ENCODE measurements around the gene GBF1.

The GBF1 gene

DNA sequence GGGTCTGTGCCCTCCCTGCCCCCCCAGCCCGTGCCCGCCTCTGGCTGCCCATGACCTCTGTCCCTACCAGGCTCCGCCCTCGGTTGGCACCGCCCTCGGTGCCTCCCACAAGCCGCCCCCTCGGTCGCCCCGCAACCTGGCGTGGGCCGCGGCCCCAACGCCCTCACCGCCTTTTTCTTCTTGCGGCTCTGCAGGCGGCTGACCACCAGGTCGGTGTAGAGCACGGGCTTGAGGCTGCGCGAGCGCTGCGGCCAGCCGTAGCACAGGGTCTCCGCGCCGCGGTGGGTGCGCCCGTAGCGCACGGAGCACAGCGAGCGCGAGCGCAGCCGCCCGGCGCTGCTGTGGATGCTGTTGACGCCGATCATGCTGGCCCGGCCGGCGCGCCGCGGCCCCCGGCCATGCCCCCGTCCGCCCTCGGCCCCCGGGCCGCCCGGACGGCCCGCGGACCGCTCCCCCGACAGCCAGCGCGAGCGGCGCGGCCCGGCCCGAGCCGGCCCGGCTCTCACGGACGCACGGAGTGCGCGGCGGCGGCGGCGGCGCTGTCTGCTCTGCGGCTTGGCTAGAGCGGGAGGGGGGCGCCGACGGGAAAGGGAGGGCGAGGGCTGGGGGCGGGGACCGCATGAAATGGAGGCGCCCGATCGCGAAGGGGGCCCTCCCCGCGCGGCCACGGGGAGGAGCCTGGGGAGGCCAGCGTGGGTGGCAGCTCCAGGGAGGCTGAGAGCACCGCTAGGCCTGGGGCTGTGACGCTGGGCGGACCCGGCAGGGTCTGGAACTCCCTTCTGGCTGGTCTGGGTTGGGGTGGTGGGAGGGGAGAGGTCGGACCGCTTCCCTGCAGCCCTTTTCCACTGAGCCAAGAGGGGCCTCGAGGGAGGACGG lies 163.6 kb downstream of the GBF1 start:
- peak; percentile 68 for DNase-seq (ENCODE audit: low spot score)

DNA sequence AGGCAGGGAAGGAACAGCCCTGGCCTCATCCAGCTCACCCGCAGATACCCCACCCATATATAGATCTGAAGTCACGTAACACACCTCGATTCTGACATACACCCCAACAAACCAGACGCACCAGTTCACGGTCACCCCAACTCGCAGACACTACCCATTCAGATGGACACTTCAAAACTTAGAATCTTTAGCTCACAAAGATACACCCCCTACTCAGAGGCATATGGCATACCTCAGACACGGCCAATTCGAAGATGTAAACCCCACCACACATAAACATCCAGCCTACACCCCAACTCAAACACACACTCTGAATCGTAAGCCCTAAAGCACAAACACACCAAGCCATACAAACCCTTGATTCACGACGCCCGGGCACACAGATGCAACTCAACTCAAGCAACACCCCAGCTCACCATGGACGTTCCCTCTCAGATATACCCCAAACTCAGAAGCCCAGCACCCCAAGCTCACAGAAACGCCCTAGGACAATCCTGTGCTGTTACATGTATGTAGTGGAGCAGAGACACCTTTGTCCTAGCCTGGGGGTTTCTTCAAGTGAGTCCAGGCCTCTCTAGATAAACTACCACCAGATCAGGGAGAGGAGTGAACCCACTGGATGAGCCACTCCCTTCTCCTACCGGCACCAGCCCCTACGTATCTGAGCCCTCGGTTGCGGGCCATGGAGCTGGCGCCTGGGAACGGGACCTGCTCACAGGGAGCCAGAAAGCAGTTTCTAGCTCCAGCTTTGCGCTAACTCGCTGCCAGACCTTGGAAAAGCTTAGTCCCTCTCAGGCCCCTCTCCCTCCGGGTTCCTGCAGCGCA lies 164.5 kb downstream of the GBF1 start:
- DNase-seq (ENCODE audit: low spot score): no peak

DNA sequence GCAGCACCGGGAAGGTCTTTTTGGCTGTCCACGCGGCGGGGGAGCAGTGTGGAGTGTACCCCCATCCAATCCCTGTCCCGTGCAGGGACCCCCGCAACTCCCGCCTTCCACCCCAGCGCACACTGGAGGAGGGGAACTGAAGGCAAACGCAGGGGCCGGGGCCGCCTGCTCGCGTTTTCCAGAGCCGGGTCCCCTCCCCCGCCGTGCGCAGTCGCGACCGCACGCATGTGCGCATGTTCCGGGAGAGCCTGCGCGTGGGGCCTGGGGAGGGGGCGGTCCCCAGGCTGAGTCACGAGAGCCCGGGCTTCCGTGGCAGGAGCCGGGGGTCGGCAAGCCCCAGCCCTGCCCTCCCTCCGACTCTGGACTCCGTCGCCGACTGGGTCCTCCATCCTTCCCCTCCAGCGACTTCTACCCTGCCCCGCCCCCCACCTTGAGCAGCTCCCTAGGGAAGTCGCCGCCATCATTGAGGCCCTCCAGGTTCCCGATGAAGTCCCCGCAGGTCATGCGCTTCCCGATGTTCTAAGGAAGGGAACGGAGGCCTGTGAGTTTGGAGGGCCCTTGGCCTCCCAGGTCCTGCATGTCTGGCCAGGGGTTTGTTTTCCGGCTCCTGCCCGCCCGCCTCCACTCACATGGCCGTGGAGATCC lies 165.2 kb downstream of the GBF1 start:
- no peak for DNase-seq (ENCODE audit: low spot score)

DNA sequence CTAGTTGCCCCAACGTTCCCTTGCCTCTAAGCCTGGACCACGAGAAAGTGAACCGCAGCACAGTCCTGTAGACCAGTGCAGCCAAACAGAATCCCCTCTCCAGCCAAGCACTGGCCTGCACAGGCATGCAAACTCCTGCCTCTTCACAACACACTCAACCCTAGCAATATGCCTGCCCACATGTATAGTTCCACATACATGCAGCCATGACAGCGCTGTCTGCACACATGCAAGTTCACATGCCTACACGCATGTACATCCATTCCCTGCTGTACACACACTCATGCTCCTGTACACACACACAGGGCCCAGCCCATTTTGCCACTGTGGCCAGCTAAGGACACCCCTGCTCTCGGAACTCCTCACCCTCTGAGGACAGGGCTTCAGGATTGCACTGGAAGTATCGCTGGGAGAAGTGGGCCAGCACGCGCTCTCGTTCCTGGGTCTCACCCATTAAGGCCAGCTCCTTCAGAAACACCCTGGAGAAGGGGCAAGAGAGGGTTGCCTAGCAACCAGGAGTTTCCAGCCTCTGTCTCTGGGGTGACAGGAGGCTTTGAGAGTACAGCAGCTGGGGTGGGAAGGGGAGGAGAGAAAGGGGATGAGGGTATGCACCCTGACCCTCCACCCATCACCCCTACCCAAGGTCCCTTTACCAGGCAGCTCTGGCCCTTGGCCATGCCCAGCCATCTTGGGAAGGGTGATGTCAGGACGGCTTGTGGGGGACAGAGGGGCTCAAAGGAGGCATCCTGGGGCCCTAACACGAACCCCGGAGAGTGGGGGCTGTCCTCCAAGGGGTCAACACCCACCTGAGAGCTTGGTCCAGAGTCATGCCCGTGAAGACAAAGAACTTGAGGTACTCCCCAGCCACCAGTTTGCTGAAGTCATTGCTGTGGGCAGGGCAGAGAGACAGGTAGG lies 166.3 kb downstream of the GBF1 start:
- no peak for DNase-seq (ENCODE audit: low spot score)

DNA sequence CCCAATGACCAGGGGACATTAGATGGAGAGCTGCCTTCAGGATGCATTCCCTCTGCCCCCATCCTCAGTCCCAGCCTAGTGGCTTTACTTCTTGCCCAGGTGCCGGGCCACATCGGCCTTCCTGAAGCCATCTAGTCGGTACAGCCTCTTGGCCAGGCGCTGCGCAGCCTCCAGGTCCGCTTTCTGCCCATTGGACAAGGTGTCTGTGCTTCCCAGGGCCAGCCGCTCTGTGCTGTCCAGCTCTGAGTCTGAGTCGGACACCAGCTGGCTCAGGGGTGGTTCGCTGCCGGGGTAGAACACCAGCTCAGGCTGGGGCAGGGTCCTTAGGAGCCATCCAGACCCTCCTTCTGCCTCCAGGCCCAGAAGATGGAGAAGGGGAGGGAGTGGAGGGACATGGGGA lies 167.0 kb downstream of the GBF1 start:
- no peak for DNase-seq (ENCODE audit: low spot score)

DNA sequence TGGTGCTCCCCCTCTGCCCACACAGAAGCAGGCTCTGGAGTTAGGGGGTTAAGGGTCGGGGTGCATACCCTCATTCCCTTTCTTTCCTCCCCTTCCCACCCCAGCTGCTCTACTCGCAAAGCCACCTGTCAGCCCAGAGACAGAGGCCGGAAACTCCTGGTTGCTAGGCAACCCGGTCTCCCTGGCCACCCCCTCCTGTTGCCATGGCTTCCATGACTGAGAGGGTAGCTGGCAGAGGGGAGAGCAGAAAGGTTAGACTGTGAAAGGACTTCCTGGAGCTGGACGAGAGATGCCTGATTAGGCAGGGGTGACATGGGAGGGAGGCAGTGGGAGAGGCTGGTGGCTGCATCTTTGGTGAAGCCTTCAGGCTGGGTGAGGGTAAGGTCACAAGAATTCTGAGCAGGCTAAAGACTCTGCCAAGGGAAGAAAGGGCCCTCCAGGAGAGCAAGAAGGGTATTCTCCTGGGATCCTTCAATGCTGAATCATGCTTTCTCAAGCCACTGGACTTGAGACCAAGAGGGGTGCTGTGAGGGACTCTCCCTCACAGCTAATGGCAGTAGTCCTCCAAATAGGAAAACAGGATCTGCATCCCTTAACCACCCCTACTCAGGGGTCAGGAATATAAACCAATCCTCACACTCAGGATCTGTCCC lies 167.8 kb downstream of the GBF1 start:
- no peak for DNase-seq (ENCODE audit: low spot score)

DNA sequence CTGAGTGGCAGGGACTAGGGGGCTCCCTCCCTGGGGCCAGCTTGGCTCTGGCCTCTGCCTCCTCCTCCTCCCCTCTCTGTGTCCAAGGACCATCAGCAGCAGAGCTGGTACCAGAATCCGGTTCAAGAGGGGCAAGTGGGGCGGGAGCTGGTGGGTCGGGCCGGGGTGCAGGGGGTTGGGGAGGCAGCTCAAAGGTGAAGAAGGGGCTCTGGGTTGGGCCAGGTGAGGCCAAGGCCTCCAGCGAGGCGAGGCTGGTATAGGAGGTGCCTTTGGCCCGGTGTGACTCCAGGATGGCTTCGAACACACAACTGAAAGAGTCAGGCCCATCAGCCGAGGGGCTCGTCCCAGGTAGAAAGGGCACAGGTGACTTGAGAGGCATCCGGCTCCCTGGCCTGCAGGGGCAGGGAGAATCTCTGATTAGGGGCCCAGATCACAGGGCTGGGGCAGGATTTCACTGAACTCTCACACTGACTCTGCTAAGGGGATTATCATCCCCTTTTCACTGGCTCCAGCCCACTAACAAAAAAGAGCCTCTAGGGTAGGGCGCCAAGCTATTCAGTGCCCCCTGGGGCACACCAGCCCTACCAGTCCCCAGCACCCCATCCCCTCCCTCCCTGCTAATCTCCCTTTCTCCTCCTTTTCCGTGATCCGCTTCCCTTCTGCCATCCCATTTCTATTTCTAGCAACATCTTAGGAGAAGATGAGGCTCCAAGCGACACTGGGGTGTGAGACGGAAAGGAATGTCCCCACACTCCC lies 168.7 kb downstream of the GBF1 start:
- DNase-seq (ENCODE audit: low spot score): peak; percentile 75

DNA sequence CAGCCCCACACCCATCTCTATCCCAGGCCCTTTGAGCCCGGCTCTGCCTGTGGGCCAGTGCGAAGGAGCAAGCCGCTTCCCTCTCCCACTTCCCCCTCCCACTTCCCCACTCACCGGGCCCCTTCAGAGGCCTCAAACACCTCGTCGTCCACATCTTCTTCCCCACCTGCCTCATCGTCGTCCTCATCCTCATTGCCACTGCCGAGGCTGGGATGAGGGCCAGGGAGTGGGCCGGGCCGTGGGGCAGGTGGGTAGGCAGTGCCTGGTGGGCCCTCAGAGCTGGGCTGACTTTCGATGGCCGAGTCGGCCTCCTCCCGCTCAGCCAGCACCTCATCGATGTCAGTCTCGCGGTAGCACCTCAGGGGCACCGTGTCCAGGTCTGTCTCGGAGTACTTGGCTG lies 169.4 kb downstream of the GBF1 start:
- no peak for DNase-seq (ENCODE audit: low spot score)

DNA sequence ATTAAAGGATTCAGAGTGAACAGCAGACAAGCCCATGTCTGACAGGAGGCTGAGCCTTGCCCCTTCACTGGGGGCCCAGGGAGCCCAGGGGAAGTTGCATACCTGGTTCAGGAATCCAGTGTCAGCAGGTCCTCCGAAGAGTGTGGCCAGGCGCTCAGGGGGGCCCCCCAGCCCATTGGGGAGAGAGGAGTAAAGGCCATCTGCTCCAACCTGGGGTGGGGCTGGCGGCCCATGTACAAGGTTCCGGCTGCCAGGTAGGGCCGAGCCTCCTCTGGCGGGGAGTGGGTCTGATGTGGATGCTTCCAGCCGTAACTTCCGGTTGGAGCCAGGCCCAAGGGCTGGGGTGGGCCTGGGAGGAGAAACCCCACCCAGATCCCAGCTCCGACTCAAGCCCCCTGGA lies 171.0 kb downstream of the GBF1 start:
- no peak for DNase-seq (ENCODE audit: low spot score)

DNA sequence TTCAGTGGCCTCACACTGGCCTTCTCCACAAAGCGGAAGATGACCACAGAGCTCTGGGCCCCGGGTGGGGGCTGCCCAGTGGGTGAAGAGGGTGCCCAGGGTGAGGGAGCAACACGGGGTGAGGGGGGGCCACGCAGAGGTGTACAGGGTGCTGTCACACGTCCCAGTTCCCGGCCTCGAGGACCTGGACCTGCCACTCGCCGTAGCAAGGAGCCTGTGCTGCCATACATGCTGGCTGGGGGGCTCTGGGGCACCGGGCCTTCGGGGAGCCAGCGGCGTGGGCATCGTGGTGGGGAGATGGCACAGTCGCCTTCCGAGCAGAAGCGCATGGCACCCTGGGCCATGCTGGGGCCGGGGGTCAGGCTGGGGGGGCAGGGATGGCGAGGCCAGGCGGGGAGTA lies 171.4 kb downstream of the GBF1 start:
- DNase-seq (ENCODE audit: low spot score): no peak

DNA sequence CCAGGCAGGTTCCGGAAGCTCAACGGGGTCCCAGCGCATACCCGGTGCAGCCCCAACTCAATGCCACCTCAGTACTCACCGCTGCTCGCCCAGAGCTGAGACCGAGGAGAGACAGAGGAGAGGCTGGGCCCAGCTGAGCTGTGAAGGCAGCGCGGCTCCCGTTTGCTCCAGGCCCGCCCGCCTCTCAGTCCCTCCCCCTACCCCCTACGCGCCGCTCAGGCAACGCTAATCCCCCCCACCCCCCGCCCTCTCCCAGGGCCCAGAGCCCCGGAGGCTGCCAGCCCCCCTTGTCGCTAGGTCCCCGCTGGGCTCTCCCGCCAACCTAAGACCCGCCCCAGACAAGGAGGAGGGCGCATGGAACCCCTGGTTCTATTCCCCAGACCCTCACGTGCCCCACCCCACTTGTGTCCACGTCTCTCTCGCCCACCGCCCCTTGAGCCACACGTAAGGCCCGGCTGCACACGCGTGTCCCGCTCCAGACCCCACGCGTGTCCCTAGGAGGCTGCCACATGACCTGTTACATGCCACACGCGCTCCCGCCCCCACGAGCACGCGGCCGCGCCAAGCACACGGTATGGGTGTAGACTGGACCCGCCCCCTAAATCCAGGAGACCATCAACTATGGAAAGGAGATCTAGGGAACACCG lies 173.4 kb downstream of the GBF1 start, which contains the start of gene PSD:
TSS of gene PSD (minus strand) at position 164 of the 647 bp plus-strand sequence. CDS start 1,747 bp downstream, outside the sequence.
- DNase-seq (ENCODE audit: low spot score): peak; percentile 87

DNA sequence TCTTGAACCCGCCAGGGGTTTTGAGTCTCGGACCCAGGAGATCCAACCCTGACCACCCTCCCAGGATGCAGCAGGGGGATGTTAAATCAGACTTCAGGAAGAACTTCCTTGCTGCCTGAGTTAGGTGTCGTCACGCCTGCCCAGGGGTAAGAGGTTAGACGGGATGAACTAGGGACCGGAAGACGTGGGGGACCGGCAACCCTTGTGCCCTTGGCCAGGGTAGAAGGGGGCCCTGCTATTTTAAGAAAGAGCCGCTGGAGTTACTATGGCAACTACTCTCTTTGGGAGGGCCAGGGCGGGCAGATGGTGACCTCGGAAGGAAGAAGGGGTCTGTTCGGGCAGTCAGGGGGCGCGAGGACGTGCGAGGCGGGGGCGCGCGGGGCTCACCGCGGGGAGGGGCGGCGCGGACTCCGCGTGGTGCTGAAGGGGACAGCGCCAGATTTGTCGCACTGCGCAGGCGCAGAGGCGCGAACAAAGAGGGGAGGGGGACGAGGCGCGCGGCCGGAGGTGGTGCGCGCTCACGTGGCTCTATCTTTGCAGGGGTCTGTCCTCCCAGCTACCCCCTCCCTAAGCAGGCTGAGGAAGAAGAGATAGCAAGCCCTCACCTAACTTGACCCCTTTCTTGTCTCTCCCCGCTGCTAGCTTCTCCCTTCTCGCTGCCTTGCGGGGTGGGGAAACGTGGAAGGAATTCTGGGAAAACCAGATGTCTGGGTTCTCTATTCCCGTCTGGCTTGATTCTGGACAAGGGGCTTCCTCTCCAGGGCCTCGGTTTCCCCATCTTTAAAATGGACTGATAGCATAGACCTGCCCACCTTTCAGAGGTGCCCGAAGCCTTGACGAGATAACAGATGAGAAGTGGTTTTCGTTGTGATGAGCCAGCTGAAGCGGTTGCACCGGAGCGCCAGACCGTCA lies 174.2 kb downstream of the GBF1 start:
- DNase-seq (ENCODE audit: low spot score): peak; percentile 75

DNA sequence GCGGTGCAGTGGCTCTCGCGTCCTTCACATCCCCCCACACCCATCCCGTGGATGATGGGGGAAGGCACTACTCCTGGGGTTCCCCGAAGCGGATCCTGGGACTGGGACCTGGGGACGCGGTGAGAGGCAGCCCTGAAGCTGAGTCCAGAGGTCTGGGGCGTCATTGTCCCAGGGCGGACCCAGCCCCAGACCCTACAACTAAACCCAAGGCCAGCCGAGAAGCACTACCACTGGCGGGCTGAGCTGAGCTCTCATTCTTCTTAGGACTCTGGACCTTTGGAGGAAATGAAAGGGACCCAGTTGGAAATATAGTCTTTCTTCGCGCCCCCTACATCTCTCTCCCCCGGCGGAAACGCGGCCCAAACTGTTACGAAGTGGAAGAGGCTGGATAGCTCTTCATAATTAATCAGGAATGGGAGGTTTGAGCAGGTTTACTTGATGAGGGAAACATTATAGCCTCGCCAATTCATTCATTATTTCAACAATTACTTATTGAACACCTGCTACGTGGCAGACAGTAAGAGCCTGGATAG lies 174.9 kb downstream of the GBF1 start:
- DNase-seq (ENCODE audit: low spot score): no peak

DNA sequence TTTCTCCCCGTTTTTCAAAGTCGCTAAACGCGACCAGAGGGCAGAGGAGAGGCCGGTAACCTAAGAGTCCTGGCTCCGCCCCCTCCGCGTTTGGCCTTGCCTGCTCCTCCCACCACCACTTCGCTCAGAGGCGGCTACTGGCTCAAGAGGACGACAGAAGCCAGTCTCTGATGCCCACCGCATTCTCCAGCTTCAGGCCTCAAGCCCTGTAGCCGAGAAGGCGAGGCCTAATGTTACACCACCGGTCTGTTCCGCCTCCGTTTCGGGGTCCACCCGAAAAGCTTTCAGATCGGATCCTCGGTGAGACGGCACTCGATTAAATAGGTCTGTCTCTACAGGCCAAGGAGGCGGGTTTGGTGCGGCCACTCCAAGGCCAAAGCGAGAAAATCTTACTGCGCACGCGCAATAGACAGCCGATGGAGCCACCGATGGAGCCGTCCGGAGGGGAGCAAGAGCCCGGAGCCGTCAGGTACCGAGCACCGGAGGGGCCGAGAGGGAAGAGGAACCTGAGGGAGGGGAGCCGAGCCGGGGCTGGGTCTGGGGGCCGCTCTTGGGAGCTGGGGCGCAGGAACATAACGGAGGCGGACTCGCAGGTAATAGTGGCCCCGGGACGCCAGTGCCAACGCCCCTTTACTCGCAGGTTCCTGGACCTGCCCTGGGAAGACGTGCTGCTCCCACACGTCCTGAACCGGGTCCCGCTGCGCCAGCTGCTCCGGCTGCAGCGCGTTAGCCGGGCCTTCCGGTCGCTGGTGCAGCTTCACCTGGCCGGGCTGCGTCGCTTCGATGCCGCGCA lies 175.6 kb downstream of the GBF1 start, which contains the start of gene FBXL15:
TSS of gene FBXL15 (plus strand) at position 123 of the 793 bp plus-strand sequence. CDS start at position 417, 294 bp downstream.
- peak; percentile 78 for DNase-seq (ENCODE audit: low spot score)

DNA sequence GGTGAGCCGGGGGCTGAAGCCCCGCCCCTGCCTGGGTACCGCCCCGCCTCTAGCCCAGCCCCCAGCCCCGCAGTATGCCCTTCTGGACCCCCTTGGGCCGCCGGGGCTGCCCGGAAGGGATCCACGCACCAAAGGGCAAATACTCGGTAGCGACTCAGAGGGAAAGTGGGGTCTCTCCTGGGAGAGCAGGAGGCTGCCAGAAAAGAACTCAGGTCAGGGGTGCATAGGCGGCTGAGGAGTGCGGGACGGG lies 176.1 kb downstream of the GBF1 start:
- DNase-seq (ENCODE audit: low spot score): no peak

DNA sequence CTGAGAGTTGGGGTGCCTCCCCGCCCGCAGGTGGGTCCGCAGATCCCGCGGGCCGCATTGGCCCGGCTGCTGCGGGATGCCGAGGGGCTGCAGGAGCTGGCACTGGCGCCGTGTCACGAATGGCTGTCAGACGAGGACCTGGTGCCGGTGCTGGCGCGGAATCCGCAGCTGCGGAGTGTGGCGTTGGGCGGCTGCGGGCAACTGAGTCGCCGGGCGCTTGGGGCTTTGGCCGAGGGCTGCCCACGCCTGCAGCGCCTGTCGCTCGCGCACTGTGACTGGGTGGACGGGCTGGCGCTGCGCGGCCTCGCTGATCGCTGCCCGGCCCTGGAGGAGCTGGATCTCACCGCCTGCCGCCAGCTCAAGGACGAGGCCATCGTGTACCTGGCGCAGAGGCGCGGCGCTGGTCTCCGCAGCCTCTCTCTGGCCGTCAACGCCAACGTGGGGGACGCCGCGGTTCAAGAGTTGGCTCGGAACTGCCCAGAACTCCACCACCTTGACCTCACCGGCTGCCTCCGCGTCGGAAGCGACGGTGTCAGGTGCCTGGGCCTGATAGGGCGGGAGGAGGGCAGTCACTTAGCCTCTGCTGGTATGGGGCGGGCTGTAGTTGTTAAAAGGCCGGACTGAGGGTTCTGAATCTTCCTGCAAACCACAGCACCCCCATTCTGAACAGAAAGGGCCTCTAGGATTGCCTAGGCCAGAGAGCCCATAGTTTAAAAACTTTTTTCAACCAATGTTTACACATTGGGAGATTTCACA lies 176.6 kb downstream of the GBF1 start:
- DNase-seq (ENCODE audit: low spot score): no peak
